ENCODE data around the gene PLPPR1. TPM values are rescaled to one million over a fixed set of nuclear protein-coding genes. Genes with fewer than 3 reads are reported as not detected.
A peak's percentile ranks its signal among the peaks of the same experiment; 100 is the strongest.

The PLPPR1 gene
- polyA plus RNA-seq, 1 donor from 2014 or later, result 157 TPM

DNA sequence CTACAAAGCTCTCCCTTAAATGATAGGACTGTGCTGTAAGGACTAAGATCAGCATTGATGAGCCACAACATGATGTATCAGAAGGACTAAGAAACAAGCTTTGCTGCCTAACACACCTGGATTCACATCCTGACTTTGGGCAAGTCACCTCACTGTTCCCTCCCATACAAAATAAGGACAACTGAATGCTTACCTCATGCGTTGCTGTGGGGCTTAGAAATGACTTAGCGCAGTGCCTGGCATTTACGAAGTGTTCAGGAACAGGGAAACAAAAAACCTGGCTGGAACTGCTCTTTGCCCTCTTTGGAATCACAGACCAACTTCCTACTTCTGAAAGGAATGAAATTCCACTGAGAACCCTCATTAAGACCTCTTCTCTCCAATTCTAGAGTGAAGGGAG lies 242.6 kb downstream of the PLPPR1 start (continued):
- TF ChIP-seq, protein P1, sequence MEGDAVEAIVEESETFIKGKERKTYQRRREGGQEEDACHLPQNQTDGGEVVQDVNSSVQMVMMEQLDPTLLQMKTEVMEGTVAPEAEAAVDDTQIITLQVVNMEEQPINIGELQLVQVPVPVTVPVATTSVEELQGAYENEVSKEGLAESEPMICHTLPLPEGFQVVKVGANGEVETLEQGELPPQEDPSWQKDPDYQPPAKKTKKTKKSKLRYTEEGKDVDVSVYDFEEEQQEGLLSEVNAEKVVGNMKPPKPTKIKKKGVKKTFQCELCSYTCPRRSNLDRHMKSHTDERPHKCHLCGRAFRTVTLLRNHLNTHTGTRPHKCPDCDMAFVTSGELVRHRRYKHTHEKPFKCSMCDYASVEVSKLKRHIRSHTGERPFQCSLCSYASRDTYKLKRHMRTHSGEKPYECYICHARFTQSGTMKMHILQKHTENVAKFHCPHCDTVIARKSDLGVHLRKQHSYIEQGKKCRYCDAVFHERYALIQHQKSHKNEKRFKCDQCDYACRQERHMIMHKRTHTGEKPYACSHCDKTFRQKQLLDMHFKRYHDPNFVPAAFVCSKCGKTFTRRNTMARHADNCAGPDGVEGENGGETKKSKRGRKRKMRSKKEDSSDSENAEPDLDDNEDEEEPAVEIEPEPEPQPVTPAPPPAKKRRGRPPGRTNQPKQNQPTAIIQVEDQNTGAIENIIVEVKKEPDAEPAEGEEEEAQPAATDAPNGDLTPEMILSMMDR (IDR thresholded peaks at IDR 0.05; ENCODE audit: poor library complexity, severe bottlenecking), result no peak

DNA sequence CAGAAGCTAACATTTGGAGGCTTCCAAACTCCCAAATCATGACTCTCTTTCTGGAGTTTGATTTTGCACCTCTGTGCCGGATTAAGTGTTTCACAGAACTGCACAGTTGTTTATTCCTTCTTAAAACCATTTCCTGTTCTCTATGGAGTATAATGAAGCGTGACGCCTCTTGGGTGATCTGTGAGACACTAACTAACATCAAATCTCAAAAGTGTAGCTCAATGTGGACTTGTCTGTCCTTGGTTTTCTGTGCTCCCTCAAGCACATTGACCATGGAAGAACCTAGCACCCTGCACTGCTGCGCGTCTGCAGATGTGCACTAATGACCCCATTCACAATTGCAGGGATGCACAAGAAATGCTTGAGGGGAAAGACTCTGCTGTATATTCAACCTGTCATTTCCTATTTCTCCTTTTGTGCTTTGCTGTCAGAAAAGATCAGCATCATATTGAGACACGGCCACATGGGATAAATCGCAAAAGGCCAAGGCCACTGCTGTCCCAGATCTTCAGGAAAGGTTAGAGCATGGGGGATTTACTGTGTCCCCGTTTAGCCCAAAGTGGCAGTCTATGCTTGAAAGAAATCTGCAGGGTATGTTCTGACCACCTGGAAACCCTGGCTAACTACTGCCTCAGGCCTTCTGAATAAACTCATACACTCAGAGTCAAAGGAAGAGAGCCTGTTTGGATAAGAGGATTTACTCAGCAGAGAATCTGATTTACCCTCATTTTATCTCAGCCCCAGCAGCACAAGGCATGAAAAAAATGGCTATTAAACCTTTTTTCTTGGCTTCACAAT lies 246.6 kb downstream of the PLPPR1 start:
- H3K36me3 ChIP-seq (ENCODE audit: insufficient read depth, low read length), result no peaks in the 10 kb centered on the region
- peak overlapping the region; percentile 31 for H3K4me2 ChIP-seq (ENCODE audit: low read length)
- no peaks in the 10 kb centered on the region for H3F3A ChIP-seq (ENCODE audit: insufficient read depth, low read length, poor library complexity, severe bottlenecking)
- H3K9ac ChIP-seq (ENCODE audit: low read length), result peak overlapping the region; percentile 15
- H3K9me2 ChIP-seq (ENCODE audit: insufficient read depth, low read length), result no peaks in the 10 kb centered on the region
- no peaks in the 10 kb centered on the region for H3K9me3 ChIP-seq (ENCODE audit: low read length)
- no peaks in the 10 kb centered on the region for H4K20me1 ChIP-seq (ENCODE audit: insufficient read depth)
- no peak overlapping the region for H2AFZ ChIP-seq (ENCODE audit: low read depth, low read length)
- no peaks in the 10 kb centered on the region for H3K79me2 ChIP-seq (replicated peaks; ENCODE audit: insufficient read depth, low read length)
- no peaks in the 10 kb centered on the region for H3K27me3 ChIP-seq (ENCODE audit: insufficient read depth, low read depth, low read length)
- TF ChIP-seq POLR2AphosphoS5 (IDR thresholded peaks at IDR 0.05), result peak; percentile 42
- no peak for TF ChIP-seq TAF1 (IDR thresholded peaks at IDR 0.05; ENCODE audit: low read depth)
- TF ChIP-seq, protein P2, sequence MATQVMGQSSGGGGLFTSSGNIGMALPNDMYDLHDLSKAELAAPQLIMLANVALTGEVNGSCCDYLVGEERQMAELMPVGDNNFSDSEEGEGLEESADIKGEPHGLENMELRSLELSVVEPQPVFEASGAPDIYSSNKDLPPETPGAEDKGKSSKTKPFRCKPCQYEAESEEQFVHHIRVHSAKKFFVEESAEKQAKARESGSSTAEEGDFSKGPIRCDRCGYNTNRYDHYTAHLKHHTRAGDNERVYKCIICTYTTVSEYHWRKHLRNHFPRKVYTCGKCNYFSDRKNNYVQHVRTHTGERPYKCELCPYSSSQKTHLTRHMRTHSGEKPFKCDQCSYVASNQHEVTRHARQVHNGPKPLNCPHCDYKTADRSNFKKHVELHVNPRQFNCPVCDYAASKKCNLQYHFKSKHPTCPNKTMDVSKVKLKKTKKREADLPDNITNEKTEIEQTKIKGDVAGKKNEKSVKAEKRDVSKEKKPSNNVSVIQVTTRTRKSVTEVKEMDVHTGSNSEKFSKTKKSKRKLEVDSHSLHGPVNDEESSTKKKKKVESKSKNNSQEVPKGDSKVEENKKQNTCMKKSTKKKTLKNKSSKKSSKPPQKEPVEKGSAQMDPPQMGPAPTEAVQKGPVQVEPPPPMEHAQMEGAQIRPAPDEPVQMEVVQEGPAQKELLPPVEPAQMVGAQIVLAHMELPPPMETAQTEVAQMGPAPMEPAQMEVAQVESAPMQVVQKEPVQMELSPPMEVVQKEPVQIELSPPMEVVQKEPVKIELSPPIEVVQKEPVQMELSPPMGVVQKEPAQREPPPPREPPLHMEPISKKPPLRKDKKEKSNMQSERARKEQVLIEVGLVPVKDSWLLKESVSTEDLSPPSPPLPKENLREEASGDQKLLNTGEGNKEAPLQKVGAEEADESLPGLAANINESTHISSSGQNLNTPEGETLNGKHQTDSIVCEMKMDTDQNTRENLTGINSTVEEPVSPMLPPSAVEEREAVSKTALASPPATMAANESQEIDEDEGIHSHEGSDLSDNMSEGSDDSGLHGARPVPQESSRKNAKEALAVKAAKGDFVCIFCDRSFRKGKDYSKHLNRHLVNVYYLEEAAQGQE (IDR thresholded peaks at IDR 0.05; ENCODE audit: borderline replicate concordance), result no peak
- peak; percentile 27 for TF ChIP-seq EP300 (conservative IDR thresholded peaks at IDR 0.05; ENCODE audit: poor library complexity, severe bottlenecking)
- TF ChIP-seq, protein P1 (IDR thresholded peaks at IDR 0.05; ENCODE audit: poor library complexity, severe bottlenecking), result no peak
- TF ChIP-seq SMC3 (conservative IDR thresholded peaks at IDR 0.05; ENCODE audit: poor library complexity), result peak; percentile 15
- no peak for TF ChIP-seq EZH2 (IDR thresholded peaks at IDR 0.05; ENCODE audit: borderline replicate concordance, insufficient read depth, low read length, poor library complexity, severe bottlenecking)
- no peak for TF ChIP-seq RAD21 (conservative IDR thresholded peaks at IDR 0.05)
- H3K4me3 ChIP-seq (ENCODE audit: low read length), result peak overlapping the region; percentile 31
- peak overlapping the region; percentile 78 for H3K27ac ChIP-seq (ENCODE audit: low read length)

Measured in neural cell (in vitro differentiated cells).